Activated CD4-positive, alpha-beta T cell treated with anti-CD3 and anti-CD28 coated beads, Interleukin-2, amount 10 ng/mL, durations not matched to agents 24 days and 14 days (primary cell): Measurements from ENCODE around the gene TBC1D16. TPM values are rescaled to one million over a fixed set of nuclear protein-coding genes. Genes with fewer than 3 reads are reported as not detected.
A peak's percentile ranks its signal among the peaks of the same experiment; 100 is the strongest.

Experiments
- DNase-seq: peaks from one replicate; pipeline ENCODE4 v3.0.0; 2022
- H3K27ac Mint-ChIP-seq: one replicate; pipeline ENCODE4 v1.8.0; 2022; ENCODE audit warnings: mild to moderate bottlenecking, mixed read lengths
- H3K27me3 Mint-ChIP-seq: one replicate; pipeline ENCODE4 v1.8.0; 2022; ENCODE audit warnings: mixed read lengths
- H3K36me3 Mint-ChIP-seq: one replicate; pipeline ENCODE4 v1.8.0; 2022; ENCODE audit warnings: low read depth, mild to moderate bottlenecking, mixed read lengths
- H3K4me1 Mint-ChIP-seq: one replicate; pipeline ENCODE4 v1.8.0; 2021; ENCODE audit warnings: mixed read lengths
- H3K4me3 Mint-ChIP-seq: one replicate; pipeline ENCODE4 v1.8.0; 2022; ENCODE audit warnings: mild to moderate bottlenecking, moderate library complexity, mixed read lengths
- H3K9me3 Mint-ChIP-seq: one replicate; pipeline ENCODE4 v1.8.0; 2021; ENCODE audit warnings: mixed read lengths
- intact Hi-C: fragments of 100-400 bp; cut with micrococcal nuclease; formaldehyde crosslinking; loops from one replicate; pipeline ENCODE4 v1.15.1; 2023
- total RNA-seq: library from RNA; stranded (reverse); gene quantifications from 2 replicates; pipeline ENCODE4 v1.2.3, GENCODE V29; 2022

The TBC1D16 gene
- total RNA-seq, 1 donor from 2014 or later: 1.4 TPM

- H3K27me3 Mint-ChIP-seq: peaks cover 56% of the 10 kb centered on the region
- intact Hi-C loops: loop anchor here (5.0 kb wide), 1 partner anchor 240 kb away; the partner anchor contains the start of gene CBX8
- no peaks in the 10 kb centered on the region for H3K9me3 Mint-ChIP-seq
- peak overlapping the region; percentile 90 for H3K27ac Mint-ChIP-seq
- no peaks in the 10 kb centered on the region for H3K36me3 Mint-ChIP-seq
- peaks cover 7% of the 10 kb centered on the region for H3K4me1 Mint-ChIP-seq
- DNase-seq: peak; percentile 80
- H3K4me3 Mint-ChIP-seq: peak overlapping the region; percentile 88
These were observed 1.2 kb upstream of the TBC1D16 start for GRCh38 chr17:80036715-80037477.

GRCh38 chr17:80035937-80036714 is 454 bp upstream of the TBC1D16 start, which contains the start of gene CCDC40:
Gene CCDC40, plus strand, starts transcription at chr17:80036642. Its CDS starts 21 bp downstream, at chr17:80036663.
- Mint-ChIP-seq H3K4me1 (peaks cover 7% of the 10 kb centered on the region), H3K4me3 (peak within 1 kb of the TSS; percentile 88), H3K27ac (peak within 1 kb of the TSS; percentile 90), H3K36me3 (no peaks in the 10 kb centered on the region), H3K27me3 (peaks cover 54% of the 10 kb centered on the region), H3K9me3 (no peaks in the 10 kb centered on the region)
- DNase-seq: peak; percentile 95
- intact Hi-C loops: loop anchor here (2.0 to 5.0 kb wide), 2 partner anchors 27 to 239 kb away; partner anchors contain the start of gene CBX8

- DNase-seq: peak; percentile 81
- Mint-ChIP-seq H3K27me3 (peaks cover 55% of the 10 kb centered on the region), H3K27ac (peak overlapping the region; percentile 59), H3K4me1 (peaks cover 7% of the 10 kb centered on the region), H3K4me3 (peak overlapping the region; percentile 88), H3K36me3 (no peaks in the 10 kb centered on the region), H3K9me3 (no peaks in the 10 kb centered on the region)
- intact Hi-C loops: loop anchor here (2.0 to 5.0 kb wide), 2 partner anchors 26 to 238 kb away; partner anchors contain the start of gene CBX8
These were observed 633 bp downstream of the TBC1D16 start for GRCh38 chr17:80034791-80035686.

GRCh38 chr17:80033840-80034239 is 1.8 kb downstream of the TBC1D16 start:
- no peak for DNase-seq
- Mint-ChIP-seq H3K9me3 (no peaks in the 10 kb centered on the region), H3K27ac (no peak overlapping the region), H3K4me1 (peaks cover 7% of the 10 kb centered on the region), H3K36me3 (no peaks in the 10 kb centered on the region), H3K27me3 (peaks cover 51% of the 10 kb centered on the region), H3K4me3 (no peak overlapping the region)
- intact Hi-C loops: loop anchor here (2.0 kb wide), 1 partner anchor 25 kb away; no protein-coding TSS in a partner anchor

- no peak for DNase-seq
- Mint-ChIP-seq H3K4me1 (peaks cover 7% of the 10 kb centered on the region), H3K4me3 (no peak overlapping the region), H3K36me3 (no peaks in the 10 kb centered on the region), H3K9me3 (no peaks in the 10 kb centered on the region), H3K27me3 (peaks cover 45% of the 10 kb centered on the region), H3K27ac (no peak overlapping the region)
- intact Hi-C loops: no loop called here
These were observed 3.0 kb downstream of the TBC1D16 start for GRCh38 chr17:80032614-80033171.

GRCh38 chr17:80031691-80032430 is 3.8 kb downstream of the TBC1D16 start:
- no peak overlapping the region for H3K4me3 Mint-ChIP-seq
- H3K9me3 Mint-ChIP-seq: no peaks in the 10 kb centered on the region
- peaks cover 39% of the 10 kb centered on the region for H3K27me3 Mint-ChIP-seq
- intact Hi-C loops: no loop called here
- peaks cover 6% of the 10 kb centered on the region for H3K4me1 Mint-ChIP-seq
- H3K27ac Mint-ChIP-seq: no peak overlapping the region
- DNase-seq: no peak
- no peaks in the 10 kb centered on the region for H3K36me3 Mint-ChIP-seq

GRCh38 chr17:80030730-80031410 is 4.8 kb downstream of the TBC1D16 start:
- intact Hi-C loops: no loop called here

GRCh38 chr17:80029258-80029974 is 6.3 kb downstream of the TBC1D16 start:
- H3K27me3 Mint-ChIP-seq: peaks cover 25% of the 10 kb centered on the region

More at GRCh38 chr17:80030730-80031410, 4.8 kb downstream of the TBC1D16 start:
- no peaks in the 10 kb centered on the region for H3K9me3 Mint-ChIP-seq
- H3K4me1 Mint-ChIP-seq: peaks cover 4% of the 10 kb centered on the region
- no peak for DNase-seq
- peaks cover 35% of the 10 kb centered on the region for H3K27me3 Mint-ChIP-seq
- no peaks in the 10 kb centered on the region for H3K36me3 Mint-ChIP-seq
- no peak overlapping the region for H3K27ac Mint-ChIP-seq
- H3K4me3 Mint-ChIP-seq: no peak overlapping the region

GRCh38 chr17:80028030-80028429 is 7.6 kb downstream of the TBC1D16 start:
- H3K27ac Mint-ChIP-seq: no peak overlapping the region
- intact Hi-C loops: no loop called here
- no peak for DNase-seq
- H3K27me3 Mint-ChIP-seq: peaks cover 14% of the 10 kb centered on the region
- no peaks in the 10 kb centered on the region for H3K36me3 Mint-ChIP-seq
- H3K4me1 Mint-ChIP-seq: no peaks in the 10 kb centered on the region
- H3K4me3 Mint-ChIP-seq: no peak overlapping the region
- no peaks in the 10 kb centered on the region for H3K9me3 Mint-ChIP-seq

More at GRCh38 chr17:80029258-80029974, 6.3 kb downstream of the TBC1D16 start:
- intact Hi-C loops: no loop called here
- Mint-ChIP-seq H3K9me3 (no peaks in the 10 kb centered on the region), H3K27ac (no peak overlapping the region), H3K4me1 (no peaks in the 10 kb centered on the region), H3K4me3 (no peak overlapping the region), H3K36me3 (no peaks in the 10 kb centered on the region)
- no peak for DNase-seq

GRCh38 chr17:80027043-80027435 is 8.6 kb downstream of the TBC1D16 start:
- H3K4me3 Mint-ChIP-seq: no peak overlapping the region
- no peaks in the 10 kb centered on the region for H3K4me1 Mint-ChIP-seq
- H3K36me3 Mint-ChIP-seq: no peaks in the 10 kb centered on the region
- peaks cover 5% of the 10 kb centered on the region for H3K27me3 Mint-ChIP-seq
- no peak overlapping the region for H3K27ac Mint-ChIP-seq
- no peak for DNase-seq
- intact Hi-C loops: no loop called here
- no peaks in the 10 kb centered on the region for H3K9me3 Mint-ChIP-seq

GRCh38 chr17:80026359-80027042 is 9.2 kb downstream of the TBC1D16 start:
- intact Hi-C loops: no loop called here

More at GRCh38 chr17:80026359-80027042, 9.2 kb downstream of the TBC1D16 start:
- H3K36me3 Mint-ChIP-seq: no peaks in the 10 kb centered on the region
- H3K27ac Mint-ChIP-seq: no peak overlapping the region
- H3K4me3 Mint-ChIP-seq: no peak overlapping the region
- no peaks in the 10 kb centered on the region for H3K4me1 Mint-ChIP-seq
- no peaks in the 10 kb centered on the region for H3K9me3 Mint-ChIP-seq
- no peak for DNase-seq
- peaks cover 4% of the 10 kb centered on the region for H3K27me3 Mint-ChIP-seq
